WTC11 (cell line): ENCODE results near the gene SUMO1. TPM values are rescaled to one million over a fixed set of nuclear protein-coding genes. Genes with fewer than 3 reads are reported as not detected.
A peak's percentile ranks its signal among the peaks of the same experiment; 100 is the strongest.

Experiments used
- ATAC-seq: fragments of 200-7000 bp; cut with Tn5 transposase; 2 replicates; pipeline ENCODE4 v1.10.0; 2021; ENCODE audit warnings: mild to moderate bottlenecking, moderate library complexity
- CTCF ChIA-PET: fragments of 300-600 bp; sonication (Branson Sonifier 250); formaldehyde crosslinking; loops from one replicate; lab custom pipeline; 2021; ENCODE audit warnings: antibody characterized with exemption; lab: Charles Lee
- POLR2A ChIA-PET: fragments of 350-600 bp; sonication (Branson Sonifier 250); formaldehyde crosslinking; loops from one replicate; lab custom pipeline; 2021; ENCODE audit warnings: antibody characterized with exemption; lab: Charles Lee
- DNase-seq: peaks from one replicate; pipeline ENCODE4 v3.0.0; 2021; ENCODE audit warnings: low spot score
- H3K27ac Mint-ChIP-seq: 2 replicates; pipeline ENCODE4 v1.8.0; 2021; ENCODE audit warnings: mixed read lengths
- H3K27me3 Mint-ChIP-seq: 2 replicates; pipeline ENCODE4 v1.8.0; 2021; ENCODE audit warnings: low read depth, mild to moderate bottlenecking, moderate library complexity, mixed read lengths
- H3K36me3 Mint-ChIP-seq: 2 replicates; pipeline ENCODE4 v1.8.0; 2021; ENCODE audit warnings: mixed read lengths
- H3K4me1 Mint-ChIP-seq: 2 replicates; pipeline ENCODE4 v1.8.0; 2022; ENCODE audit warnings: mixed read lengths
- H3K4me3 Mint-ChIP-seq: 2 replicates; pipeline ENCODE4 v1.8.0; 2021; ENCODE audit warnings: mild to moderate bottlenecking, moderate library complexity, mixed read lengths
- H3K9me3 Mint-ChIP-seq: 2 replicates; pipeline ENCODE4 v1.8.0; 2021; ENCODE audit warnings: mixed read lengths
- CREB1 ChIP-seq: sonication (generic); formaldehyde crosslinking; IDR thresholded peaks from 2 replicates; pipeline ENCODE4 v1.8.0; 2023; ENCODE audit warnings: mild to moderate bottlenecking, missing genetic modification reagents
- FOXK1 ChIP-seq: sonication (generic); formaldehyde crosslinking; IDR thresholded peaks from 2 replicates; pipeline ENCODE4 v1.8.0; 2022; ENCODE audit warnings: mild to moderate bottlenecking, moderate library complexity, missing genetic modification reagents
- FOXP1 ChIP-seq: sonication (generic); formaldehyde crosslinking; IDR thresholded peaks from 2 replicates; pipeline ENCODE4 v1.8.0; 2022; ENCODE audit warnings: missing genetic modification reagents, mild to moderate bottlenecking, moderate library complexity, borderline replicate concordance
- JUN ChIP-seq: sonication (generic); formaldehyde crosslinking; IDR thresholded peaks from 2 replicates; pipeline ENCODE4 v1.8.0; 2023; ENCODE audit warnings: mild to moderate bottlenecking, missing genetic modification reagents
- KAT7 ChIP-seq: sonication (generic); formaldehyde crosslinking; IDR thresholded peaks from 2 replicates; pipeline ENCODE4 v1.8.1; 2023; ENCODE audit warnings: missing genetic modification reagents, mild to moderate bottlenecking, borderline replicate concordance
- SP1 ChIP-seq: sonication (generic); formaldehyde crosslinking; conservative IDR thresholded peaks from 2 replicates; pipeline ENCODE4 v1.8.1; 2022; ENCODE audit warnings: missing genetic modification reagents
- TCF7 ChIP-seq: sonication (generic); formaldehyde crosslinking; IDR thresholded peaks from 2 replicates; pipeline ENCODE4 v1.8.0; 2022; ENCODE audit warnings: mild to moderate bottlenecking, low read depth, missing genetic modification reagents, moderate library complexity
- TEAD1 ChIP-seq: sonication (generic); formaldehyde crosslinking; IDR thresholded peaks from 2 replicates; pipeline ENCODE4 v1.8.0; 2022; ENCODE audit warnings: mild to moderate bottlenecking, missing genetic modification reagents
- ZBTB21 ChIP-seq: sonication (generic); formaldehyde crosslinking; IDR thresholded peaks from 2 replicates; pipeline ENCODE4 v1.8.1; 2023; ENCODE audit warnings: mild to moderate bottlenecking, missing genetic modification reagents, borderline replicate concordance
- total RNA-seq: library from RNA; stranded (reverse); gene quantifications from 3 replicates; pipeline ENCODE4 v1.2.3, GENCODE V29; 2021
- TF ChIP-seq, protein P1 (sequence below): sonication (generic); formaldehyde crosslinking; IDR thresholded peaks from 2 replicates; pipeline ENCODE4 v1.8.0; 2022; ENCODE audit warnings: missing genetic modification reagents
- TF ChIP-seq, protein P2 (sequence below): sonication (generic); formaldehyde crosslinking; IDR thresholded peaks from 2 replicates; pipeline ENCODE4 v1.8.1; 2023; ENCODE audit warnings: mild to moderate bottlenecking, missing genetic modification reagents, moderate library complexity
- TF ChIP-seq, protein P3 (sequence below): sonication (generic); formaldehyde crosslinking; IDR thresholded peaks from 2 replicates; pipeline ENCODE4 v1.8.1; 2022; ENCODE audit warnings: low read depth, missing genetic modification reagents, borderline replicate concordance
- TF ChIP-seq, protein P4 (sequence below): sonication (generic); formaldehyde crosslinking; IDR thresholded peaks from 2 replicates; pipeline ENCODE4 v1.8.1; 2023; ENCODE audit warnings: mild to moderate bottlenecking, missing genetic modification reagents, borderline replicate concordance
- TF ChIP-seq, protein P5 (sequence below): sonication (generic); formaldehyde crosslinking; IDR thresholded peaks from 2 replicates; pipeline ENCODE4 v1.8.0; 2023; ENCODE audit warnings: mild to moderate bottlenecking, missing genetic modification reagents

The SUMO1 gene
- total RNA-seq, 1 experiment from 2014 or later, result 172 TPM

DNA sequence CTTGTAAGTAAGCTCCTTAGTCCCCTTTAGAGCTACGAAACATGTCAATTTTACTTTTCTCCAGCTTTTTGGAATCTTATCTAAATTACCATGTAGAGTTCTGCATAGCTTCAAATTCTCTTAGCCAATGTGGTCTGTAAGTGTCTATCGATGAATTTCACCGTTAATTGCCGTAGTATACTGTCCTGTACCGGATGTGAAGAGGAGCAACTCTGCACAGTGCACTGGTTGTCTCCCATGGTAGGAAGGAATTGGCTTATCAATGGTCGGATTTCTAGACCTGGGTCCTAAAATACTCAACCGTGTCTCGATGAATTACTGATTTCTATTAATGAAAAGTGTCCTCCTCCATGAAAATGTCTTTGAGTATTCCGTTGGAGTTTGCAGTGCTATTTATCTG, 29.1 kb upstream of the SUMO1 start:
- ATAC-seq, result no peak
- H3K36me3 Mint-ChIP-seq, result no peaks in the 10 kb centered on the region; the same call in 1 of the 2 replicates
- no peak overlapping the region for H3K4me3 Mint-ChIP-seq
- POLR2A ChIA-PET, result interaction anchor here (0.6 to 1.2 kb wide), 2 partner anchors 29 to 159 kb away, joined by 4 read pairs; partner anchors contain the start of gene SUMO1
- no peak for DNase-seq
- no peaks in the 10 kb centered on the region for H3K27me3 Mint-ChIP-seq
- TF ChIP-seq TCF7, result no peak
- TF ChIP-seq, protein P1, sequence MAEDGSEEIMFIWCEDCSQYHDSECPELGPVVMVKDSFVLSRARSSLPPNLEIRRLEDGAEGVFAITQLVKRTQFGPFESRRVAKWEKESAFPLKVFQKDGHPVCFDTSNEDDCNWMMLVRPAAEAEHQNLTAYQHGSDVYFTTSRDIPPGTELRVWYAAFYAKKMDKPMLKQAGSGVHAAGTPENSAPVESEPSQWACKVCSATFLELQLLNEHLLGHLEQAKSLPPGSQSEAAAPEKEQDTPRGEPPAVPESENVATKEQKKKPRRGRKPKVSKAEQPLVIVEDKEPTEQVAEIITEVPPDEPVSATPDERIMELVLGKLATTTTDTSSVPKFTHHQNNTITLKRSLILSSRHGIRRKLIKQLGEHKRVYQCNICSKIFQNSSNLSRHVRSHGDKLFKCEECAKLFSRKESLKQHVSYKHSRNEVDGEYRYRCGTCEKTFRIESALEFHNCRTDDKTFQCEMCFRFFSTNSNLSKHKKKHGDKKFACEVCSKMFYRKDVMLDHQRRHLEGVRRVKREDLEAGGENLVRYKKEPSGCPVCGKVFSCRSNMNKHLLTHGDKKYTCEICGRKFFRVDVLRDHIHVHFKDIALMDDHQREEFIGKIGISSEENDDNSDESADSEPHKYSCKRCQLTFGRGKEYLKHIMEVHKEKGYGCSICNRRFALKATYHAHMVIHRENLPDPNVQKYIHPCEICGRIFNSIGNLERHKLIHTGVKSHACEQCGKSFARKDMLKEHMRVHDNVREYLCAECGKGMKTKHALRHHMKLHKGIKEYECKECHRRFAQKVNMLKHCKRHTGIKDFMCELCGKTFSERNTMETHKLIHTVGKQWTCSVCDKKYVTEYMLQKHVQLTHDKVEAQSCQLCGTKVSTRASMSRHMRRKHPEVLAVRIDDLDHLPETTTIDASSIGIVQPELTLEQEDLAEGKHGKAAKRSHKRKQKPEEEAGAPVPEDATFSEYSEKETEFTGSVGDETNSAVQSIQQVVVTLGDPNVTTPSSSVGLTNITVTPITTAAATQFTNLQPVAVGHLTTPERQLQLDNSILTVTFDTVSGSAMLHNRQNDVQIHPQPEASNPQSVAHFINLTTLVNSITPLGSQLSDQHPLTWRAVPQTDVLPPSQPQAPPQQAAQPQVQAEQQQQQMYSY (CRISPR knock-in tag), result no peak
- peaks cover 27% of the 10 kb centered on the region for H3K4me1 Mint-ChIP-seq
- H3K27ac Mint-ChIP-seq, result peak overlapping the region; percentile 74
- CTCF ChIA-PET, result interaction anchor here (1.2 kb wide), 1 partner anchor 11 kb away, joined by 3 read pairs; no protein-coding TSS in a partner anchor
- H3K9me3 Mint-ChIP-seq, result no peaks in the 10 kb centered on the region

DNA sequence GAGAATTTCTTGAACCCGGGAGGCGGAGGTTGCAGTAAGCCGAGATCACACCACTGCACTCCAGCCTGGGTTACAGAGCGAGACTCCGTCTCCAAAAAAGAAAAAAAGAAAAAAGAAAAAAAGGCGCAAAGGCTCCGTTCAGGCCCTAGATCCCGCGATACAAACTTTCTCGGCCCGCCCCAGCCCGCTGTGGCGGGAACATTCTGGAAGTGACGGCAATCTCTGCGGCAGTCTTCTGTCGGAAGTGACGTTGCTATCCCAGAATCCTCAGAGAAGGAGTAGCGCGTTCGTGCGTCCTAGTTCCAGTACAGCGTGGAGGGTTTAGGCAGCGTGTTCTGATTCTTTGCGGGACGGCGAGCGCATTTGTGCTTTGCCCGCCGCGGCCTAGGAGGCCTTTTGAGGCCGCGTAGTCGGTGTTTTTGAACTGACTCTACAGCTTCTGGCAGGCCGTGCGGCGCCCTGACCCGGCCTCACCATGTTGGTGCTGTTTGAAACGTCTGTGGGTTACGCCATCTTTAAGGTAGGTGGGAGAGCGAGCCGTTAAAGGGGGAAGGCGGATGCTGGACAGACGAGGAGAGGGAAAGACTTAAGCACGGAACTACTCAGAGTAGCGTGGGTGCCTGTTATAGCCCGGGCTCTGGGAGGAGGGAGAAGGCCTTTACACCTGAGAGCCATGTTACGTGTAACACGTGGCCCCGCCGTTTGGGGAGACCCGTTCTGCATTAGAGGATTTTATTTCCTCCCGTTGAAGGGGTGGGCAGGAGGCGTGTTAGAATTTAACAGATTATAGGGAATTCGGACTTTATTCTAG, 27.3 kb upstream of the SUMO1 start, which contains the start of gene NOP58:
NOP58 (plus strand) TSS at position 297 of the 811 bp plus-strand sequence; CDS start at position 476, 179 bp downstream.
- ChIA-PET CTCF (interaction anchor here (0.7 to 0.9 kb wide), 2 partner anchors 50 to 485 kb away, joined by 4 to 5 read pairs; partner anchors contain the start of gene ALS2), POLR2A (interaction anchor here (0.6 to 1.5 kb wide), 2 partner anchors 14 to 42 kb away, joined by 4 read pairs; no protein-coding TSS in a partner anchor)
- DNase-seq (peak; percentile 89), ATAC-seq (peak; percentile 90)
- peak within 1 kb of the TSS; percentile 53 for H3K4me3 Mint-ChIP-seq
- peaks cover 19% of the 10 kb centered on the region for H3K4me1 Mint-ChIP-seq
- H3K9me3 Mint-ChIP-seq, result no peaks in the 10 kb centered on the region
- H3K27ac Mint-ChIP-seq, result peak within 1 kb of the TSS; percentile 82
- no peaks in the 10 kb centered on the region; the same call in 1 of the 2 replicates for H3K36me3 Mint-ChIP-seq
- H3K27me3 Mint-ChIP-seq, result no peaks in the 10 kb centered on the region
- TF ChIP-seq, protein P2, sequence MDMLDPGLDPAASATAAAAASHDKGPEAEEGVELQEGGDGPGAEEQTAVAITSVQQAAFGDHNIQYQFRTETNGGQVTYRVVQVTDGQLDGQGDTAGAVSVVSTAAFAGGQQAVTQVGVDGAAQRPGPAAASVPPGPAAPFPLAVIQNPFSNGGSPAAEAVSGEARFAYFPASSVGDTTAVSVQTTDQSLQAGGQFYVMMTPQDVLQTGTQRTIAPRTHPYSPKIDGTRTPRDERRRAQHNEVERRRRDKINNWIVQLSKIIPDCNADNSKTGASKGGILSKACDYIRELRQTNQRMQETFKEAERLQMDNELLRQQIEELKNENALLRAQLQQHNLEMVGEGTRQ, result 0 out of 2 replicates have a peak, but pooled peaks have one; percentile 6
- TF ChIP-seq ZBTB21 (CRISPR knock-in tag) (peak; percentile 88), TEAD1 (CRISPR knock-in tag) (peak; percentile 66; the same call in 1 of the 2 replicates), FOXP1 (peak; percentile 87; the same call in 1 of the 2 replicates), JUN (CRISPR knock-in tag) (no peak; the same call in 1 of the 2 replicates), FOXK1 (peak; percentile 84), KAT7 (CRISPR knock-in tag) (0 out of 2 replicates have a peak, but pooled peaks have one; percentile 4), CREB1 (CRISPR knock-in tag) (peak; percentile 71), SP1 (CRISPR knock-in tag) (peak; percentile 50; the same call in 1 of the 2 replicates)
- TF ChIP-seq, protein P3, sequence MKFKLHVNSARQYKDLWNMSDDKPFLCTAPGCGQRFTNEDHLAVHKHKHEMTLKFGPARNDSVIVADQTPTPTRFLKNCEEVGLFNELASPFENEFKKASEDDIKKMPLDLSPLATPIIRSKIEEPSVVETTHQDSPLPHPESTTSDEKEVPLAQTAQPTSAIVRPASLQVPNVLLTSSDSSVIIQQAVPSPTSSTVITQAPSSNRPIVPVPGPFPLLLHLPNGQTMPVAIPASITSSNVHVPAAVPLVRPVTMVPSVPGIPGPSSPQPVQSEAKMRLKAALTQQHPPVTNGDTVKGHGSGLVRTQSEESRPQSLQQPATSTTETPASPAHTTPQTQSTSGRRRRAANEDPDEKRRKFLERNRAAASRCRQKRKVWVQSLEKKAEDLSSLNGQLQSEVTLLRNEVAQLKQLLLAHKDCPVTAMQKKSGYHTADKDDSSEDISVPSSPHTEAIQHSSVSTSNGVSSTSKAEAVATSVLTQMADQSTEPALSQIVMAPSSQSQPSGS (CRISPR knock-in tag), result no peak
- TF ChIP-seq, protein P4, sequence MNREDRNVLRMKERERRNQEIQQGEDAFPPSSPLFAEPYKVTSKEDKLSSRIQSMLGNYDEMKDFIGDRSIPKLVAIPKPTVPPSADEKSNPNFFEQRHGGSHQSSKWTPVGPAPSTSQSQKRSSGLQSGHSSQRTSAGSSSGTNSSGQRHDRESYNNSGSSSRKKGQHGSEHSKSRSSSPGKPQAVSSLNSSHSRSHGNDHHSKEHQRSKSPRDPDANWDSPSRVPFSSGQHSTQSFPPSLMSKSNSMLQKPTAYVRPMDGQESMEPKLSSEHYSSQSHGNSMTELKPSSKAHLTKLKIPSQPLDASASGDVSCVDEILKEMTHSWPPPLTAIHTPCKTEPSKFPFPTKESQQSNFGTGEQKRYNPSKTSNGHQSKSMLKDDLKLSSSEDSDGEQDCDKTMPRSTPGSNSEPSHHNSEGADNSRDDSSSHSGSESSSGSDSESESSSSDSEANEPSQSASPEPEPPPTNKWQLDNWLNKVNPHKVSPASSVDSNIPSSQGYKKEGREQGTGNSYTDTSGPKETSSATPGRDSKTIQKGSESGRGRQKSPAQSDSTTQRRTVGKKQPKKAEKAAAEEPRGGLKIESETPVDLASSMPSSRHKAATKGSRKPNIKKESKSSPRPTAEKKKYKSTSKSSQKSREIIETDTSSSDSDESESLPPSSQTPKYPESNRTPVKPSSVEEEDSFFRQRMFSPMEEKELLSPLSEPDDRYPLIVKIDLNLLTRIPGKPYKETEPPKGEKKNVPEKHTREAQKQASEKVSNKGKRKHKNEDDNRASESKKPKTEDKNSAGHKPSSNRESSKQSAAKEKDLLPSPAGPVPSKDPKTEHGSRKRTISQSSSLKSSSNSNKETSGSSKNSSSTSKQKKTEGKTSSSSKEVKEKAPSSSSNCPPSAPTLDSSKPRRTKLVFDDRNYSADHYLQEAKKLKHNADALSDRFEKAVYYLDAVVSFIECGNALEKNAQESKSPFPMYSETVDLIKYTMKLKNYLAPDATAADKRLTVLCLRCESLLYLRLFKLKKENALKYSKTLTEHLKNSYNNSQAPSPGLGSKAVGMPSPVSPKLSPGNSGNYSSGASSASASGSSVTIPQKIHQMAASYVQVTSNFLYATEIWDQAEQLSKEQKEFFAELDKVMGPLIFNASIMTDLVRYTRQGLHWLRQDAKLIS (CRISPR knock-in tag), result peak; percentile 83; the same call in 1 of the 2 replicates
- TF ChIP-seq, protein P5, sequence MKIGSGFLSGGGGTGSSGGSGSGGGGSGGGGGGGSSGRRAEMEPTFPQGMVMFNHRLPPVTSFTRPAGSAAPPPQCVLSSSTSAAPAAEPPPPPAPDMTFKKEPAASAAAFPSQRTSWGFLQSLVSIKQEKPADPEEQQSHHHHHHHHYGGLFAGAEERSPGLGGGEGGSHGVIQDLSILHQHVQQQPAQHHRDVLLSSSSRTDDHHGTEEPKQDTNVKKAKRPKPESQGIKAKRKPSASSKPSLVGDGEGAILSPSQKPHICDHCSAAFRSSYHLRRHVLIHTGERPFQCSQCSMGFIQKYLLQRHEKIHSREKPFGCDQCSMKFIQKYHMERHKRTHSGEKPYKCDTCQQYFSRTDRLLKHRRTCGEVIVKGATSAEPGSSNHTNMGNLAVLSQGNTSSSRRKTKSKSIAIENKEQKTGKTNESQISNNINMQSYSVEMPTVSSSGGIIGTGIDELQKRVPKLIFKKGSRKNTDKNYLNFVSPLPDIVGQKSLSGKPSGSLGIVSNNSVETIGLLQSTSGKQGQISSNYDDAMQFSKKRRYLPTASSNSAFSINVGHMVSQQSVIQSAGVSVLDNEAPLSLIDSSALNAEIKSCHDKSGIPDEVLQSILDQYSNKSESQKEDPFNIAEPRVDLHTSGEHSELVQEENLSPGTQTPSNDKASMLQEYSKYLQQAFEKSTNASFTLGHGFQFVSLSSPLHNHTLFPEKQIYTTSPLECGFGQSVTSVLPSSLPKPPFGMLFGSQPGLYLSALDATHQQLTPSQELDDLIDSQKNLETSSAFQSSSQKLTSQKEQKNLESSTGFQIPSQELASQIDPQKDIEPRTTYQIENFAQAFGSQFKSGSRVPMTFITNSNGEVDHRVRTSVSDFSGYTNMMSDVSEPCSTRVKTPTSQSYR (CRISPR knock-in tag), result no peak
